Keratinocyte (primary cell): ENCODE measurements around the gene RGS6.

Experiments used
- EZH2 ChIP-seq: IDR thresholded peaks from one replicate; pipeline ENCODE4 v1.6.1; 2012; ENCODE audit warnings: inconsistent platforms, mild to moderate bottlenecking, low read length, moderate library complexity
- TF ChIP-seq, protein P1 (sequence below), 3 experiments: IDR thresholded peaks in 1 of 3; conservative IDR thresholded peaks in 1 of 3; optimal IDR thresholded peaks in 1 of 3; 2 replicates in 2 of 3; 3 replicates in 1 of 3; pipeline versions ENCODE3 to v1.5.1; 2011; ENCODE audit warnings: low read length in 3 of 3, mild to moderate bottlenecking in 3 of 3, moderate library complexity in 2 of 3, control low read depth in 1 of 3, inconsistent platforms in 1 of 3; ENCODE audit not compliant: insufficient read depth in 2 of 3; ENCODE audit errors: extremely low read depth in 1 of 3

GRCh38 chr14:72466325-72466724, 534.1 kb downstream of the RGS6 start:
- TF ChIP-seq, protein P1, sequence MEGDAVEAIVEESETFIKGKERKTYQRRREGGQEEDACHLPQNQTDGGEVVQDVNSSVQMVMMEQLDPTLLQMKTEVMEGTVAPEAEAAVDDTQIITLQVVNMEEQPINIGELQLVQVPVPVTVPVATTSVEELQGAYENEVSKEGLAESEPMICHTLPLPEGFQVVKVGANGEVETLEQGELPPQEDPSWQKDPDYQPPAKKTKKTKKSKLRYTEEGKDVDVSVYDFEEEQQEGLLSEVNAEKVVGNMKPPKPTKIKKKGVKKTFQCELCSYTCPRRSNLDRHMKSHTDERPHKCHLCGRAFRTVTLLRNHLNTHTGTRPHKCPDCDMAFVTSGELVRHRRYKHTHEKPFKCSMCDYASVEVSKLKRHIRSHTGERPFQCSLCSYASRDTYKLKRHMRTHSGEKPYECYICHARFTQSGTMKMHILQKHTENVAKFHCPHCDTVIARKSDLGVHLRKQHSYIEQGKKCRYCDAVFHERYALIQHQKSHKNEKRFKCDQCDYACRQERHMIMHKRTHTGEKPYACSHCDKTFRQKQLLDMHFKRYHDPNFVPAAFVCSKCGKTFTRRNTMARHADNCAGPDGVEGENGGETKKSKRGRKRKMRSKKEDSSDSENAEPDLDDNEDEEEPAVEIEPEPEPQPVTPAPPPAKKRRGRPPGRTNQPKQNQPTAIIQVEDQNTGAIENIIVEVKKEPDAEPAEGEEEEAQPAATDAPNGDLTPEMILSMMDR (optimal IDR thresholded peaks at IDR 0.05 in 1 of 3, IDR thresholded peaks at IDR 0.05 in 1 of 3, conservative IDR thresholded peaks at IDR 0.05 in 1 of 3; ENCODE audit: extremely low read depth in 1 of 3, insufficient read depth in 2 of 3, low read length in 3 of 3), result no peak
- TF ChIP-seq EZH2, result no peak
